ENCODE results near the gene SERPINI1.

DNA sequence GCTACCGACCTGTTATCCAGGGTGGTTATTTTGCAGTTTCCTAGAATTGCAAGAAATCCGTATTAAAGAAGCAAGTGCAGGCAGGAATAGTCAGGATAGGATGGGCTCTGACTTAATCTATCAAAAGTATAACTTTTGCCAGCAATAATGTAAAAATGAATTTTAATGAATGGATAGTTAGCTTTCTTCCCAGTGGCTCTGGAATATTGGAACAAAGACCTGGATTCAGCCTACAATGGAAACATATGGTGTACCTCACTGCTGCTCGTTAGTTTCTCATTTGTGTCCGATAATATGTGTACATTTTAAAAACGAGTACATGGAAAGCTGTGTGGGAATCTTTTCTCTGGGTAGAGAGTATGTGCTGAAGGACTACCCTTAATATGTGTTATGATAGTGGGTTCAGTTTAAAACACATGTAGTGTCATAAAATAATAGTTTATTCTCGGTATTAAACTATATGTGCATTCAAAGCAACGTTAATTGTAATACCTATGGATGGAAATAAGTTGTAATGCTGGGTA lies 805 bp downstream of the SERPINI1 start:
- no peak for TF ChIP-seq ZNF274 (IDR thresholded peaks at IDR 0.05; ENCODE audit: low read depth, low read length)
- no peak for TF ChIP-seq YY1 (IDR thresholded peaks at IDR 0.05; ENCODE audit: insufficient read depth, insufficient read length)
